Ishikawa (cell line): Measurements from ENCODE around the gene TGIF2.

Experiments used
- CEBPB ChIP-seq: IDR thresholded peaks from 2 replicates; pipeline ENCODE4 v1.6.1; 2012
- EP300 ChIP-seq: IDR thresholded peaks from 2 replicates; pipeline ENCODE4 v1.6.1; 2012; ENCODE audit warnings: borderline replicate concordance
- MAX ChIP-seq: IDR thresholded peaks from 2 replicates; pipeline ENCODE4 v1.6.1; 2012
- RAD21 ChIP-seq: IDR thresholded peaks from 2 replicates; pipeline ENCODE4 v1.6.1; 2012; ENCODE audit warnings: low read depth
- TEAD4 ChIP-seq: IDR thresholded peaks from 2 replicates; pipeline ENCODE4 v1.6.1; 2012

GRCh38 chr20:36607586-36608387 is 34.4 kb downstream of the TGIF2 start:
- no peak for TF ChIP-seq MAX
- TF ChIP-seq TEAD4: no peak
- no peak for TF ChIP-seq CEBPB
- no peak for TF ChIP-seq EP300
- no peak for TF ChIP-seq RAD21
